GM18861 (cell line): ENCODE data around the gene TMSB4X.
"Not testable (repeated sequence)": the region's sequence is repeated elsewhere in the genome, so short reads cannot be mapped to it uniquely, and the experiment has no call there.

ENCODE experiments used
- ATAC-seq: cut with Tn5 transposase; IDR thresholded peaks from one replicate; pipeline ENCODE4 v1.9.1; 2021; ENCODE audit not compliant: unreplicated experiment

Gene TMSB4X

GRCh38 chrX:12975991-12976558, 1.2 kb downstream of the TMSB4X start:
- no peak for ATAC-seq

- not testable (repeated sequence) for ATAC-seq
Measured at GRCh38 chrX:12976819-12977732, 2.2 kb downstream of the TMSB4X start.

GRCh38 chrX:12977761-12978204, 2.9 kb downstream of the TMSB4X start:
- peak; percentile 0 for ATAC-seq

- ATAC-seq = peak; percentile 55
Measured at GRCh38 chrX:12978205-12979025, 3.5 kb downstream of the TMSB4X start.

GRCh38 chrX:12979026-12979607, 4.2 kb downstream of the TMSB4X start:
- no peak for ATAC-seq

- no peak for ATAC-seq
Measured at GRCh38 chrX:12979616-12980015, 4.7 kb downstream of the TMSB4X start.

GRCh38 chrX:12980039-12980438, 5.1 kb downstream of the TMSB4X start:
- not testable (repeated sequence) for ATAC-seq

GRCh38 chrX:12981880-12982279, 7.0 kb downstream of the TMSB4X start:
- ATAC-seq = no peak

- peak; percentile 55 for ATAC-seq
Measured at GRCh38 chrX:12984603-12985319, 9.9 kb downstream of the TMSB4X start.

- ATAC-seq = no peak
Measured at GRCh38 chrX:12985331-12985730, 10.4 kb downstream of the TMSB4X start.

- peak; percentile 44 for ATAC-seq
Measured at GRCh38 chrX:12986164-12986779, 11.4 kb downstream of the TMSB4X start.

GRCh38 chrX:12986886-12987285, 12.0 kb downstream of the TMSB4X start:
- no peak for ATAC-seq

- no peak for ATAC-seq
Measured at GRCh38 chrX:12987340-12987739, 12.4 kb downstream of the TMSB4X start.

- ATAC-seq = no peak
Measured at GRCh38 chrX:12987900-12988594, 13.1 kb downstream of the TMSB4X start.

- no peak for ATAC-seq
Measured at GRCh38 chrX:12988797-12989196, 13.9 kb downstream of the TMSB4X start.

GRCh38 chrX:12989461-12989860, 14.6 kb downstream of the TMSB4X start:
- ATAC-seq = no peak

GRCh38 chrX:12991575-12991974, 16.7 kb downstream of the TMSB4X start:
- ATAC-seq = no peak

- ATAC-seq = no peak
Measured at GRCh38 chrX:12992544-12993118, 17.7 kb downstream of the TMSB4X start.

- no peak for ATAC-seq
Measured at GRCh38 chrX:12993826-12994225, 18.9 kb downstream of the TMSB4X start.
